CD14-positive monocyte (primary cell): ENCODE results near the gene SLC25A45. TPM values are rescaled to one million over a fixed set of nuclear protein-coding genes. Genes with fewer than 3 reads are reported as not detected.

Experiments
- DNase-seq, 3 donors: peaks; one replicate each; pipeline ENCODE4 v3.0.0-alpha.2; 2011 to 2022
- H2AFZ ChIP-seq: 2 replicates; pipeline ENCODE4 v1.6.0; 2012; ENCODE audit warnings: mild to moderate bottlenecking, low read depth, low read length, inconsistent platforms; ENCODE audit not compliant: insufficient read depth, poor library complexity, severe bottlenecking
- H3K27ac ChIP-seq, 2 donors: 1 replicate in 1 of 2; 2 replicates in 1 of 2; pipeline ENCODE4 v1.5.1; 2012 to 2013; ENCODE audit warnings: low read length in 2 of 2, control low read depth in 1 of 2, inconsistent platforms in 1 of 2, low read depth in 1 of 2, mild to moderate bottlenecking in 1 of 2
- H3K27me3 ChIP-seq, 2 donors: one replicate each; pipeline versions ENCODE4 v1.6.0 to v1.6.1; 2011 to 2013; ENCODE audit warnings: low read length in 2 of 2; ENCODE audit not compliant: control insufficient read depth in 2 of 2, insufficient read depth in 2 of 2
- H3K36me3 ChIP-seq, 2 donors: replicated peaks in 1 of 2; 1 replicate in 1 of 2; 2 replicates in 1 of 2; pipeline versions ENCODE4 v1.5.1 to v1.6.1; 2012 to 2013; ENCODE audit warnings: low read length in 2 of 2, control low read depth in 1 of 2, inconsistent platforms in 1 of 2, mild to moderate bottlenecking in 1 of 2; ENCODE audit not compliant: insufficient read depth in 2 of 2, control insufficient read depth in 1 of 2
- H3K4me1 ChIP-seq, 2 donors: 1 replicate in 1 of 2; 2 replicates in 1 of 2; pipeline versions ENCODE4 v1.5.1 to v1.6.1; 2012 to 2013; ENCODE audit warnings: low read length in 2 of 2, control low read depth in 1 of 2, inconsistent platforms in 1 of 2, mild to moderate bottlenecking in 1 of 2, moderate library complexity in 1 of 2; ENCODE audit not compliant: insufficient read depth in 2 of 2, control insufficient read depth in 1 of 2
- H3K4me2 ChIP-seq: replicated peaks from 2 replicates; pipeline ENCODE3; 2012; ENCODE audit warnings: low read length, moderate library complexity, mild to moderate bottlenecking; ENCODE audit not compliant: poor library complexity, severe bottlenecking; ENCODE audit errors: extremely low read depth
- H3K4me3 ChIP-seq, 3 experiments: fragments of 200-600 bp in 1 of 3; sonication (generic) in 1 of 3; replicated peaks in 1 of 3; 1 replicate in 2 of 3; 2 replicates in 1 of 3; pipeline ENCODE4 v1.5.1; 2011 to 2013; ENCODE audit warnings: low read length in 3 of 3, mild to moderate bottlenecking in 3 of 3, control low read depth in 2 of 3, low read depth in 2 of 3, inconsistent platforms in 1 of 3, moderate library complexity in 1 of 3
- H3K79me2 ChIP-seq: 2 replicates; pipeline ENCODE4 v1.6.0; 2012; ENCODE audit warnings: mild to moderate bottlenecking, control low read depth, inconsistent platforms, low read length, moderate library complexity; ENCODE audit not compliant: insufficient read depth
- H3K9ac ChIP-seq: 2 replicates; pipeline ENCODE4 v1.6.0; 2017; ENCODE audit warnings: low read length, mild to moderate bottlenecking; ENCODE audit not compliant: insufficient read depth, poor library complexity, severe bottlenecking
- H3K9me3 ChIP-seq, 2 donors: replicated peaks in 1 of 2; 1 replicate in 1 of 2; 2 replicates in 1 of 2; pipeline versions ENCODE4 v1.5.1 to v1.6.1; 2012 to 2013; ENCODE audit warnings: low read length in 2 of 2, control low read depth in 1 of 2; ENCODE audit not compliant: control insufficient read depth in 1 of 2, insufficient read depth in 1 of 2
- H4K20me1 ChIP-seq: 2 replicates; pipeline ENCODE4 v1.6.0; 2012; ENCODE audit warnings: mild to moderate bottlenecking, low read length, control low read depth, moderate library complexity; ENCODE audit not compliant: insufficient read depth
- H3K27ac Mint-ChIP-seq, 7 donors: one replicate each; pipeline ENCODE4 v1.8.0; 2020; ENCODE audit warnings: mild to moderate bottlenecking in 7 of 7, mixed read lengths in 7 of 7, moderate library complexity in 6 of 7, inconsistent platforms in 2 of 7
- H3K27me3 Mint-ChIP-seq, 3 donors: one replicate each; pipeline ENCODE4 v1.8.0; 2021 to 2022; ENCODE audit warnings: low read depth in 3 of 3, mild to moderate bottlenecking in 3 of 3, mixed read lengths in 3 of 3, moderate library complexity in 3 of 3, inconsistent platforms in 1 of 3
- H3K36me3 Mint-ChIP-seq, 2 donors: one replicate each; pipeline ENCODE4 v1.8.0; 2020; ENCODE audit warnings: mixed read lengths in 2 of 2, inconsistent platforms in 1 of 2, mild to moderate bottlenecking in 1 of 2
- H3K4me1 Mint-ChIP-seq: one replicate; pipeline ENCODE4 v1.8.0; 2020; ENCODE audit warnings: mild to moderate bottlenecking, mixed read lengths
- H3K4me3 Mint-ChIP-seq, 2 donors: one replicate each; pipeline ENCODE4 v1.8.0; 2020; ENCODE audit warnings: mild to moderate bottlenecking in 2 of 2, mixed read lengths in 2 of 2, moderate library complexity in 1 of 2
- H3K9me3 Mint-ChIP-seq, 7 donors: one replicate each; pipeline ENCODE4 v1.8.0; 2020 to 2022; ENCODE audit warnings: mixed read lengths in 7 of 7, mild to moderate bottlenecking in 6 of 7, moderate library complexity in 6 of 7, inconsistent platforms in 2 of 7
- WGBS: methylation state at CpG from one replicate; pipeline ENCODE4 v1.1.5; 2013; ENCODE audit warnings: missing lambda C conversion rate; ENCODE audit not compliant: insufficient coverage; 5-methylcytosine and 5-hydroxymethylcytosine counted together
- intact Hi-C, 2 donors: fragments of 100-400 bp; cut with micrococcal nuclease; formaldehyde crosslinking; loops; one replicate each; pipeline versions ENCODE4 v1.15.0 to v1.15.1; 2023
- polyA plus RNA-seq, 3 donors: library from polyadenylated mRNA; depleted of rRNA in 1 of 3; unstranded in 2 of 3; stranded (reverse) in 1 of 3; fragments of 300-500 nt in 2 of 3; fragments of >200 nt in 1 of 3; fragmentation: Illumina TruSeq in 2 of 3; gene quantifications; 1 replicate in 2 of 3; 2 replicates in 1 of 3; pipeline ENCODE4 v1.2.3, GENCODE V29; 2012 to 2021
- TF ChIP-seq, protein P1 (sequence below): fragments of 200-600 bp; IDR thresholded peaks from one replicate; pipeline ENCODE4 v1.8.0; 2022; ENCODE audit warnings: antibody characterized with exemption, mild to moderate bottlenecking

The SLC25A45 gene
- polyA plus RNA-seq, 3 donors: 3.7 to 11.3 (median 4.1) TPM

DNA sequence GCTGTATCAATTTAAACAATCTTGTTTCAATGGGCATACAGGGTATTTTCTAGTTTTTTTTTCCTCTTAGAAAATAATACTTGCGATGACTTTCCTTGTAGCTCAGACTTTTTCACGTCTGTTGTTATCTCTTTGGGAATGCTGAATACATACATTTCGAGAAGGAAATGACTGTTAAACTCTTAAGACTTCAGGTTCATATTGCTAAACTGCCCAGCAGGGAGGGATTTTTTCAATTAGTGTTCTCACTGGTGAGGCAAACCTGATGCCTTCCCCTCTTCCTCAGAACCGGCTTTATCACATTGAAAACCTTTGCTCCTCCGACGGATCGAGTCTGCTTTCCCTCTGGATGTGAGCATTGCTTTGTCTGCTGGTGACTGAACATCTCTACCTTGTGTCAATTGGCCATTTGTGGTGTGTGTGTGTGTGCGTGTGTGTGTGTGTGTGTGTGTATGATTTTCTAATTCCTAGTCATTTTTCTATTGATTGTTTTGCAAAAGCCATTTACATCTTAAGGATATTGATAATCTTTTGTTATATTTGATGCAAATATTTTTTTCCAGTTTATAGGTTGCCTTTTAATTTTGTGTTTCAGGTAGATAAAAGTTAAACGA is 46.7 kb upstream of the SLC25A45 start:
- Histone ChIP-seq H3K36me3 (peaks cover 20 to 63% of the 10 kb centered on the region in 2 donors), H3K27me3 (no peaks in the 10 kb centered on the region), H3K9me3 (no peaks in the 10 kb centered on the region), H2AFZ (no peak overlapping the region), H3K4me1 (peaks cover 48 to 77% of the 10 kb centered on the region in 2 donors), H4K20me1 (peaks cover 100% of the 10 kb centered on the region), H3K9ac (peak overlapping the region; percentile 100), H3K4me2 (peak overlapping the region; percentile 85), H3K79me2 (peaks cover 100% of the 10 kb centered on the region), H3K27ac (peak overlapping the region; percentile 20 to 100), H3K4me3 (peak overlapping the region; percentile 86 to 100 (median 96))
- Mint-ChIP-seq H3K4me3 (peak overlapping the region; percentile 99 to 100), H3K9me3 (peaks cover 4 to 17% (median 8%) of the 10 kb centered on the region in 7 donors), H3K27me3 (peaks cover 0 to 13% (median 8%) of the 10 kb centered on the region in 3 donors), H3K36me3 (peaks cover 71 to 80% of the 10 kb centered on the region in 2 donors), H3K4me1 (peaks cover 67% of the 10 kb centered on the region), H3K27ac (peak overlapping the region; percentile 87 to 100 (median 91))
- intact Hi-C loops: no loop called here
- TF ChIP-seq, protein P1, sequence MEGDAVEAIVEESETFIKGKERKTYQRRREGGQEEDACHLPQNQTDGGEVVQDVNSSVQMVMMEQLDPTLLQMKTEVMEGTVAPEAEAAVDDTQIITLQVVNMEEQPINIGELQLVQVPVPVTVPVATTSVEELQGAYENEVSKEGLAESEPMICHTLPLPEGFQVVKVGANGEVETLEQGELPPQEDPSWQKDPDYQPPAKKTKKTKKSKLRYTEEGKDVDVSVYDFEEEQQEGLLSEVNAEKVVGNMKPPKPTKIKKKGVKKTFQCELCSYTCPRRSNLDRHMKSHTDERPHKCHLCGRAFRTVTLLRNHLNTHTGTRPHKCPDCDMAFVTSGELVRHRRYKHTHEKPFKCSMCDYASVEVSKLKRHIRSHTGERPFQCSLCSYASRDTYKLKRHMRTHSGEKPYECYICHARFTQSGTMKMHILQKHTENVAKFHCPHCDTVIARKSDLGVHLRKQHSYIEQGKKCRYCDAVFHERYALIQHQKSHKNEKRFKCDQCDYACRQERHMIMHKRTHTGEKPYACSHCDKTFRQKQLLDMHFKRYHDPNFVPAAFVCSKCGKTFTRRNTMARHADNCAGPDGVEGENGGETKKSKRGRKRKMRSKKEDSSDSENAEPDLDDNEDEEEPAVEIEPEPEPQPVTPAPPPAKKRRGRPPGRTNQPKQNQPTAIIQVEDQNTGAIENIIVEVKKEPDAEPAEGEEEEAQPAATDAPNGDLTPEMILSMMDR: no peak
- no CpG with 5 or more reads among the region's 9 CpGs for WGBS
- peak in 1 of 3 donors; percentile 58 for DNase-seq

DNA sequence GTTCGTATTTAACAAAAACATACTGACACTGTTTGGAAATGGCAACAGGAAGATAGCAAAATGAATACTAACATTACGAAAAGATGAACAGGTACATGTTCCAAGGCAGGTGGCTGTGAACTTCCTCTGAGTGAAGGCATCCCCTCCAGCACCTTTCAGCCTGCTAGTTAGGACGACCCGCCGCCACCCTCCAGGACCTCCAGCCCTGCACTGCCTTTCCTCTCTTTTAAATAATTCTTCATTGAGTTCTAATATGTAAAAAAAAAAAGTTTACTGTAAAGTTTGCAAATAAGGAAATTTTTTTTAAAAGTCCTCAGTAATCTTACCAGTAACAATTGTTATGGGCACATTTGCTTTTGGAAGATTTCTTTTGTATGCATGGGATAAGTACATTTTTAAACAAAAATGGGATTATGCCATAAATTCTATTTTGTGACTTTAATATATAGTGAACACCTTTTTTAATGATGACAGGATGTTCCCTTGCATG is 46.2 kb upstream of the SLC25A45 start:
- Histone ChIP-seq H3K9me3 (no peaks in the 10 kb centered on the region), H3K27ac (peak overlapping the region; percentile 46 to 100), H3K36me3 (peaks cover 19 to 64% of the 10 kb centered on the region in 2 donors), H3K4me2 (peak overlapping the region; percentile 85), H2AFZ (no peak overlapping the region), H3K4me1 (peaks cover 46 to 72% of the 10 kb centered on the region in 2 donors), H3K27me3 (no peaks in the 10 kb centered on the region), H3K79me2 (peaks cover 100% of the 10 kb centered on the region), H4K20me1 (peaks cover 100% of the 10 kb centered on the region), H3K4me3 (peak overlapping the region; percentile 86 to 100 (median 96)), H3K9ac (peak overlapping the region; percentile 100)
- H3K9me3 Mint-ChIP-seq: peaks cover 4 to 21% (median 14%) of the 10 kb centered on the region in 7 donors
- peak overlapping the region; percentile 99 to 100 for H3K4me3 Mint-ChIP-seq
- no peak for DNase-seq
- peaks cover 64% of the 10 kb centered on the region for H3K4me1 Mint-ChIP-seq
- WGBS: 46% methylated on average over 2 of the region's 5 CpGs
- TF ChIP-seq, protein P1: no peak
- peak overlapping the region; percentile 99 to 100 (median 100) for H3K27ac Mint-ChIP-seq
- peaks cover 0 to 18% (median 11%) of the 10 kb centered on the region in 3 donors for H3K27me3 Mint-ChIP-seq
- intact Hi-C loops: no loop called here
- H3K36me3 Mint-ChIP-seq: peaks cover 71 to 81% of the 10 kb centered on the region in 2 donors
